K562 (cell line): ENCODE measurements around the gene USP32. TPM values are rescaled to one million over a fixed set of nuclear protein-coding genes. Genes with fewer than 3 reads are reported as not detected.

Source experiments
- ATF4 ChIP-seq: fragments of 450-650 bp; formaldehyde crosslinking; IDR thresholded peaks from 2 replicates; pipeline ENCODE4 v1.4.0; 2022; ENCODE audit warnings: mild to moderate bottlenecking, moderate library complexity
- BRD4 ChIP-seq: fragments of 200-600 bp; sonication (generic); IDR thresholded peaks from 2 replicates; pipeline ENCODE4 v1.6.1; 2017; ENCODE audit warnings: inconsistent platforms
- CBX5 ChIP-seq: IDR thresholded peaks from 2 replicates; pipeline ENCODE4 v1.6.1; 2014; ENCODE audit warnings: low read depth, borderline replicate concordance
- CSDE1 ChIP-seq, 2 experiments: fragments of 450-650 bp; IDR thresholded peaks; 2 replicates each; pipeline ENCODE4 v1.6.1; 2016; ENCODE audit warnings: mild to moderate bottlenecking in 1 of 2
- DEAF1 ChIP-seq: fragments of 450-650 bp; formaldehyde crosslinking; IDR thresholded peaks from 2 replicates; pipeline ENCODE4 v1.4.0; 2020; ENCODE audit warnings: mild to moderate bottlenecking, moderate library complexity
- NCOA6 ChIP-seq: fragments of 450-650 bp; IDR thresholded peaks from 2 replicates; pipeline ENCODE4 v1.6.1; 2017; ENCODE audit warnings: mild to moderate bottlenecking
- PBX2 ChIP-seq, 2 experiments: IDR thresholded peaks in 1 of 2; conservative IDR thresholded peaks in 1 of 2; 2 replicates each; pipeline ENCODE4 v1.6.1; 2016; ENCODE audit warnings: low read depth in 2 of 2, mild to moderate bottlenecking in 1 of 2, missing compliant biosample characterization in 1 of 2, missing genetic modification characterization in 1 of 2, moderate library complexity in 1 of 2
- PHB ChIP-seq: fragments of 250-450 bp; sonication (Bioruptor Pico); IDR thresholded peaks from 2 replicates; pipeline ENCODE4 v1.5.0; 2021
- PURB ChIP-seq: sonication (generic); formaldehyde crosslinking; IDR thresholded peaks from 2 replicates; pipeline ENCODE4 v1.9.0; 2021; ENCODE audit warnings: low read depth, mild to moderate bottlenecking, missing genetic modification reagents
- THRAP3 ChIP-seq: fragments of 450-650 bp; IDR thresholded peaks from 2 replicates; pipeline ENCODE4 v1.6.1; 2016; ENCODE audit warnings: mild to moderate bottlenecking, inconsistent platforms, borderline replicate concordance
- TSC22D4 ChIP-seq: fragments of 450-650 bp; IDR thresholded peaks from 2 replicates; pipeline ENCODE4 v1.6.1; 2016; ENCODE audit warnings: missing genetic modification characterization, missing biosample characterization, control low read depth
- ZBED1 ChIP-seq: IDR thresholded peaks from 2 replicates; pipeline ENCODE4 v1.6.1; 2014
- ZEB2 ChIP-seq: fragments of 450-650 bp; IDR thresholded peaks from 2 replicates; pipeline ENCODE4 v1.6.1; 2016
- ZNF232 ChIP-seq: sonication (generic); formaldehyde crosslinking; IDR thresholded peaks from 2 replicates; pipeline ENCODE4 v1.8.0; 2022; ENCODE audit warnings: mild to moderate bottlenecking, missing genetic modification reagents
- ZNF316 ChIP-seq: fragments of 450-650 bp; IDR thresholded peaks from 2 replicates; pipeline ENCODE4 v1.6.1; 2016
- ZNF561 ChIP-seq: fragments of 450-650 bp; formaldehyde crosslinking; conservative IDR thresholded peaks from 2 replicates; pipeline ENCODE4 v1.4.0; 2020; ENCODE audit warnings: mild to moderate bottlenecking, moderate library complexity
- ZNF668 ChIP-seq: fragments of 250-450 bp; sonication (Bioruptor Pico); IDR thresholded peaks from 2 replicates; pipeline ENCODE4 v1.8.0; 2022; ENCODE audit warnings: mild to moderate bottlenecking, inconsistent platforms
- polyA plus RNA-seq, 8 experiments: library from polyadenylated mRNA; depleted of rRNA in 4 of 8; stranded (reverse) in 5 of 8; unstranded in 3 of 8; fragments of >200 nt; fragmentation: Nextera tagmentation in 2 of 8; fragmentation: Illumina TruSeq in 1 of 8; extraction: Ambion mirVana in 2 of 8; extraction: Trizol in 1 of 8; gene quantifications; 2 replicates each; pipeline versions ENCODE4 v1.2.1 to v1.2.3, GENCODE V29; 2011 to 2014; ENCODE audit warnings: inconsistent platforms in 1 of 8, missing spikeins in 1 of 8
- total RNA-seq, 7 experiments: library from RNA; depleted of rRNA in 6 of 7; stranded (reverse); fragments of >200 nt in 6 of 7; fragmentation: Illumina TruSeq in 2 of 7; extraction: Trizol in 2 of 7; gene quantifications; 2 replicates each; pipeline versions ENCODE4 v1.2.1 to v1.2.3, GENCODE V29; 2011 to 2021; ENCODE audit warnings: low replicate concordance in 1 of 7
- TF ChIP-seq, protein P1 (sequence below): fragments of 250-450 bp; sonication (Bioruptor Pico); IDR thresholded peaks from 2 replicates; pipeline ENCODE4 v1.4.0; 2020; ENCODE audit warnings: mild to moderate bottlenecking
- TF ChIP-seq, protein P2 (sequence below), 2 experiments: fragments of 450-650 bp in 1 of 2; sonication (generic) in 1 of 2; formaldehyde crosslinking in 1 of 2; IDR thresholded peaks in 1 of 2; conservative IDR thresholded peaks in 1 of 2; 2 replicates each; pipeline versions ENCODE4 v1.6.1 to v1.8.1; 2016 to 2023; ENCODE audit warnings: mild to moderate bottlenecking in 2 of 2, moderate library complexity in 2 of 2, inconsistent platforms in 1 of 2, missing genetic modification reagents in 1 of 2

USP32 gene
- total and polyA plus RNA-seq, 9 of the 15 experiments (the other 6 are each of a cell fraction or from before 2014, with no cell fraction given): 18.0 to 69.3 (median 47.1) TPM

- TF ChIP-seq BRD4 (no peak), PHB (CRISPR knock-in tag) (no peak), ZNF316 (no peak), ZNF561 (CRISPR knock-in tag) (no peak), ZEB2 (no peak), ZBED1 (0 out of 2 replicates have a peak, but pooled peaks have one; percentile 49), ZNF232 (CRISPR knock-in tag) (peak; percentile 93; the same call in 1 of the 2 replicates), CSDE1 (IDR thresholded peaks at IDR 0.05) (no peak), PBX2 (CRISPR knock-in tag; IDR thresholded peaks at IDR 0.05; ENCODE audit: low read depth) (no peak), PBX2 (tag; conservative IDR thresholded peaks at IDR 0.05; ENCODE audit: low read depth) (no peak), CBX5 (0 out of 2 replicates have a peak, but pooled peaks have one; percentile 29), ATF4 (CRISPR knock-in tag) (peak; percentile 25; the same call in 1 of the 2 replicates), PURB (CRISPR knock-in tag) (no peak), ZNF668 (CRISPR knock-in tag) (no peak), DEAF1 (CRISPR knock-in tag) (no peak), NCOA6 (peak; percentile 71; the same call in 1 of the 2 replicates), TSC22D4 (tag) (no peak), THRAP3 (no peak)
- TF ChIP-seq, protein P1, sequence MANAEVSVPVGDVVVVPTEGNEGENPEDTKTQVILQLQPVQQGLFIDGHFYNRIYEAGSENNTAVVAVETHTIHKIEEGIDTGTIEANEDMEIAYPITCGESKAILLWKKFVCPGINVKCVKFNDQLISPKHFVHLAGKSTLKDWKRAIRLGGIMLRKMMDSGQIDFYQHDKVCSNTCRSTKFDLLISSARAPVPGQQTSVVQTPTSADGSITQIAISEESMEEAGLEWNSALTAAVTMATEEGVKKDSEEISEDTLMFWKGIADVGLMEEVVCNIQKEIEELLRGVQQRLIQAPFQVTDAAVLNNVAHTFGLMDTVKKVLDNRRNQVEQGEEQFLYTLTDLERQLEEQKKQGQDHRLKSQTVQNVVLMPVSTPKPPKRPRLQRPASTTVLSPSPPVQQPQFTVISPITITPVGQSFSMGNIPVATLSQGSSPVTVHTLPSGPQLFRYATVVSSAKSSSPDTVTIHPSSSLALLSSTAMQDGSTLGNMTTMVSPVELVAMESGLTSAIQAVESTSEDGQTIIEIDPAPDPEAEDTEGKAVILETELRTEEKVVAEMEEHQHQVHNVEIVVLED (CRISPR knock-in tag): no peak
- TF ChIP-seq, protein P2, sequence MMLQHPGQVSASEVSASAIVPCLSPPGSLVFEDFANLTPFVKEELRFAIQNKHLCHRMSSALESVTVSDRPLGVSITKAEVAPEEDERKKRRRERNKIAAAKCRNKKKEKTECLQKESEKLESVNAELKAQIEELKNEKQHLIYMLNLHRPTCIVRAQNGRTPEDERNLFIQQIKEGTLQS (IDR thresholded peaks at IDR 0.05): no peak
- TF ChIP-seq, protein P2 (CRISPR knock-in tag; conservative IDR thresholded peaks at IDR 0.05): no peak
Observed at GRCh38 chr17:60139438-60140285, 252.3 kb downstream of the USP32 start (continued).
